T-helper 1 cell treated with Interleukin-12 subunit alpha and Interleukin-12 subunit beta and Interleukin-4 antibody, amounts not matched to agents 30 μg/mL and 1 μg/mL, for 36 hours (primary cell): ENCODE measurements around the gene SOX30.

Experiments
- H3K27ac Mint-ChIP-seq: one replicate; pipeline ENCODE4 v1.8.0; 2021; ENCODE audit warnings: mild to moderate bottlenecking, mixed read lengths
- H3K27me3 Mint-ChIP-seq: one replicate; pipeline ENCODE4 v1.8.0; 2021; ENCODE audit warnings: low read depth, mixed read lengths
- H3K36me3 Mint-ChIP-seq: one replicate; pipeline ENCODE4 v1.8.0; 2021; ENCODE audit warnings: low read depth, mixed read lengths
- H3K4me1 Mint-ChIP-seq: one replicate; pipeline ENCODE4 v1.8.0; 2021; ENCODE audit warnings: low read depth, mixed read lengths
- H3K4me3 Mint-ChIP-seq: one replicate; pipeline ENCODE4 v1.8.0; 2021; ENCODE audit warnings: mild to moderate bottlenecking, moderate library complexity, mixed read lengths
- H3K9me3 Mint-ChIP-seq: one replicate; pipeline ENCODE4 v1.8.0; 2021; ENCODE audit warnings: mixed read lengths

The SOX30 gene

DNA sequence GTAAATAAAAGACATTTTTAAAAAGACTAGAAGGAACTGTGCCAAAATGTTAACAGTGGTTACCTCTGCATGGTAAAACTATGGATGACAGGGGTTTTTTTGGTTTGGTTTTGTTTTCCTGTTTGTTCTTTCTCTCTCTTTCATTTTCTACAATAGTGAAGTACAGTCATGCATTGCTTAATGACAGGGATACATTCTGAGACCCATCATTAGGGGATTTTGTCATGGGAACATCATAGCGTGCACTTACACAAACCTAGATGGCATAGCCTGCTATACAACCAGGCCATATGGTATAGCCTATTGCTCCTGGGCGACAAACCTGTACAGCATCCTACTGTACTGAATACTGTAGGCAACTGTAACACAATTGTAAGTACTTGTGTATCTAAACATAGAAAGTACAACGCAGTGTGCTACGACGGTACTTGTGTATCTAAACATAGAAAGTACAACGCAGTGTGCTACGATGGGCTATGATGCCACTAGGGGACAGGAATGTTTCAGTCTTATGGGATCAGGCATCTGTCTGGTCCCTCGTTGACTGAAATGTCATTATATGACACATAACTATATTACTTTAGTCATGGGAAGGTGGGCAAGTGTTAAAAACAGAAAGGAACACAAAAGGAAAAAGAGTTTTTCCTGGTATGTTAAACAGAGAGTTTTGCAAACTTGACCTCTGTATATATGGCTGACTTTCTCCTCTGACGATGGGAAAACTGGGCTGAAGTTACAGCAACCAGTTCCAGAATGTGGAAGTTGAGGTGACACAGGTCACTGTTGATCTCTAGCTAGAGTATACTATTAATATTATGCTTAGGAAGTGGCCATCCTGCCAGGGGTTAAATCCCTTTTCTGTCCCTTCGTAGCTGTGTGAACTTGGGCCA, 69.3 kb downstream of the SOX30 start:
- H3K27me3 Mint-ChIP-seq: no peaks in the 10 kb centered on the region
- peaks cover 19% of the 10 kb centered on the region for H3K9me3 Mint-ChIP-seq
- H3K36me3 Mint-ChIP-seq: peaks cover 7% of the 10 kb centered on the region
- peak overlapping the region; percentile 64 for H3K4me3 Mint-ChIP-seq
- H3K27ac Mint-ChIP-seq: peak overlapping the region; percentile 81
- H3K4me1 Mint-ChIP-seq: peaks cover 54% of the 10 kb centered on the region

DNA sequence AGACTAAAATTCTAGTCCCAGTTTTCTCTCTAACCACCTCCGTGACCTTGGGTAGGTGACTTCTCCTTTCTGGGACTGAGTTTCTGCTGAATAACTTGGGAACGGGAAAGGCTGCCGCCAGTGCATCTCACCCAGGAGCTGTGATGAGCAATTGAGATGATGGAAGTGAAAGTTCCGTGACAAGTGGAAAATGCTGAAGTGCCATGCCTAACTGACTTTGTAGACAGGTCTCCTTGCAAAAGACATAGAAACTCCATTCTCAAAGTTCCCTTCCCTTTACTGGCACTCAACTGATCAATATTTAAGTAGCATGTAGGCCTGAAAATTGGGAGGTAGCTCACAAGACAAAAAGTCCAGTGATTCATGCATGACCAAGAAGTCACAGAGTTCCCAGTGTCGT, 70.3 kb downstream of the SOX30 start:
- Mint-ChIP-seq H3K27me3 (no peaks in the 10 kb centered on the region), H3K9me3 (peaks cover 19% of the 10 kb centered on the region), H3K36me3 (peaks cover 6% of the 10 kb centered on the region), H3K4me1 (peaks cover 63% of the 10 kb centered on the region), H3K4me3 (no peak overlapping the region), H3K27ac (peak overlapping the region; percentile 81)

DNA sequence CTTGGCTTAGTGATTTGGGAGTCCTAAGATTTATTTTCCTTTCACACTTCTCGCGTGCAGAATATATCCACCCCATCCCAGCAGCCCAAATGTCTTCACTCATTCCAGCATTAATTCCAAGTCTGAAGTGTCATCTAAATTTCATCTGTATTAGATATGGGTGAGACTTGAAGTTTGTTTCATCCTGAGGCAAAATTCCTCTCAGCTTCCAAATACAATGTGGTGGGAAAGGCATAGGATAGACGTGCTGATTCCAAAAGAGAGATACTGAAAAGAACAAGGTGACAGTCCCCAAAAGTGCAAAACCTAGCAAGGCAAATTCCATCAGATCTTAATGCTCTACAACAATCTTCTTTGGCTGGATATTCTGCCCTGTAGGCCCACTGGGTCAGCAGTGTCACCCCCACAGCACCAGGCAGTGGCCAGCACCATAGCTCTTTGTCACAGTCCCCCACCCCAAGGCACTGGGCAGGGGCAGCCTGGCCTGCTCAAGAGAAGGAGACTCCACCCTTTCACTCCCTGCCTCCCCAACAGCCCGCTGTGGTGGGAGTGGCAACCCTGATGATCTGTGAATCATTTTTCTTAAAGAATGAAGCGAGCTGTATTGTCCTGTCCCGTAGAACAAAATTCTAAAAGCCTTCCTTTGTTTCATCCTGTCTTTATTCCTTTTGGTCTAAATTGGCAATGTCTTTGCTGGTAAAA, 74.0 kb downstream of the SOX30 start:
- Mint-ChIP-seq H3K9me3 (no peaks in the 10 kb centered on the region), H3K36me3 (peaks cover 25% of the 10 kb centered on the region), H3K27me3 (no peaks in the 10 kb centered on the region), H3K4me1 (peaks cover 60% of the 10 kb centered on the region), H3K4me3 (peak overlapping the region; percentile 49), H3K27ac (peak overlapping the region; percentile 65)

DNA sequence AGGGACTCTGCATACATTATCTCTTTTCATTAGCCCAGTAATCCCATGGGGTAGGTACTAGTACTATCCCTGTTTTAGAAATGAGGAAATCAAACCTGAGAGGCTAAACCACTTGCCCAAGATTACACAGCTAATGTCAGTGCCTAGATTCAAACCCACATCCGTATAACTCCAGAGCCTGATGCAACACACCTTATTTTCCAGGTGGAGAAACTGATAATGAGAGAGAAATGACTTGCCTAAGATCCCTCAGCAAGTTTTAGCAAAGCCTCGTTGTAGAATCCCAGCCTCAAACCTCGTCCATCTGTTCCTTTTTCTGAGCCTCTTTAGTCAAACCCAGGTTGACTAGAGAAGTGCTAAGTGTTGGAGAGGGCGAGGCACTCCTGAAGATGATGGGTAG, 75.6 kb downstream of the SOX30 start:
- H3K4me1 Mint-ChIP-seq: peaks cover 56% of the 10 kb centered on the region

More for the DNA sequence above, 75.6 kb downstream of the SOX30 start:
- H3K27ac Mint-ChIP-seq: peak overlapping the region; percentile 50
- H3K4me3 Mint-ChIP-seq: peak overlapping the region; percentile 81
- H3K27me3 Mint-ChIP-seq: no peaks in the 10 kb centered on the region
- no peaks in the 10 kb centered on the region for H3K9me3 Mint-ChIP-seq
- peaks cover 39% of the 10 kb centered on the region for H3K36me3 Mint-ChIP-seq
